WTC11 (cell line): ENCODE results near the gene CACNA1C. TPM values are rescaled to one million over a fixed set of nuclear protein-coding genes. Genes with fewer than 3 reads are reported as not detected.

Source experiments
- ATAC-seq: fragments of 200-7000 bp; cut with Tn5 transposase; 2 replicates; pipeline ENCODE4 v1.10.0; 2021; ENCODE audit warnings: mild to moderate bottlenecking, moderate library complexity
- CTCF ChIA-PET: fragments of 300-600 bp; sonication (Branson Sonifier 250); formaldehyde crosslinking; loops from one replicate; lab custom pipeline; 2021; ENCODE audit warnings: antibody characterized with exemption; lab: Charles Lee
- POLR2A ChIA-PET: fragments of 350-600 bp; sonication (Branson Sonifier 250); formaldehyde crosslinking; loops from one replicate; lab custom pipeline; 2021; ENCODE audit warnings: antibody characterized with exemption; lab: Charles Lee
- DNase-seq: peaks from one replicate; pipeline ENCODE4 v3.0.0; 2021; ENCODE audit warnings: low spot score
- H3K27ac Mint-ChIP-seq: 2 replicates; pipeline ENCODE4 v1.8.0; 2021; ENCODE audit warnings: mixed read lengths
- H3K27me3 Mint-ChIP-seq: 2 replicates; pipeline ENCODE4 v1.8.0; 2021; ENCODE audit warnings: low read depth, mild to moderate bottlenecking, moderate library complexity, mixed read lengths
- H3K36me3 Mint-ChIP-seq: 2 replicates; pipeline ENCODE4 v1.8.0; 2021; ENCODE audit warnings: mixed read lengths
- H3K4me1 Mint-ChIP-seq: 2 replicates; pipeline ENCODE4 v1.8.0; 2022; ENCODE audit warnings: mixed read lengths
- H3K4me3 Mint-ChIP-seq: 2 replicates; pipeline ENCODE4 v1.8.0; 2021; ENCODE audit warnings: mild to moderate bottlenecking, moderate library complexity, mixed read lengths
- H3K9me3 Mint-ChIP-seq: 2 replicates; pipeline ENCODE4 v1.8.0; 2021; ENCODE audit warnings: mixed read lengths
- CREB1 ChIP-seq: sonication (generic); formaldehyde crosslinking; IDR thresholded peaks from 2 replicates; pipeline ENCODE4 v1.8.0; 2023; ENCODE audit warnings: mild to moderate bottlenecking, missing genetic modification reagents
- CREM ChIP-seq: sonication (generic); formaldehyde crosslinking; IDR thresholded peaks from 2 replicates; pipeline ENCODE4 v1.8.1; 2022; ENCODE audit warnings: mild to moderate bottlenecking, missing genetic modification reagents, moderate library complexity
- NFATC4 ChIP-seq: fragments of 250-450 bp; sonication (Bioruptor Pico); IDR thresholded peaks from 2 replicates; pipeline ENCODE4 v1.9.0; 2021; ENCODE audit warnings: mild to moderate bottlenecking
- NR3C1 ChIP-seq: sonication (generic); formaldehyde crosslinking; conservative IDR thresholded peaks from 2 replicates; pipeline ENCODE4 v1.8.1; 2023; ENCODE audit warnings: low read depth, mild to moderate bottlenecking, missing genetic modification reagents
- RELA ChIP-seq: sonication (generic); formaldehyde crosslinking; IDR thresholded peaks from 2 replicates; pipeline ENCODE4 v1.8.1; 2022; ENCODE audit warnings: missing genetic modification reagents, mild to moderate bottlenecking, borderline replicate concordance
- SMAD3 ChIP-seq: sonication (generic); formaldehyde crosslinking; IDR thresholded peaks from 2 replicates; pipeline ENCODE4 v1.8.0; 2022; ENCODE audit warnings: missing genetic modification reagents, mild to moderate bottlenecking, borderline replicate concordance
- ZNF138 ChIP-seq: sonication (generic); formaldehyde crosslinking; conservative IDR thresholded peaks from 2 replicates; pipeline ENCODE4 v1.8.1; 2022; ENCODE audit warnings: mild to moderate bottlenecking, moderate library complexity, missing genetic modification reagents
- ZNF232 ChIP-seq: sonication (generic); formaldehyde crosslinking; IDR thresholded peaks from 2 replicates; pipeline ENCODE4 v1.8.0; 2022; ENCODE audit warnings: mild to moderate bottlenecking, missing genetic modification reagents
- total RNA-seq: library from RNA; stranded (reverse); gene quantifications from 3 replicates; pipeline ENCODE4 v1.2.3, GENCODE V29; 2021
- TF ChIP-seq, protein P1 (sequence below): sonication (generic); formaldehyde crosslinking; IDR thresholded peaks from 2 replicates; pipeline ENCODE4 v1.8.1; 2022; ENCODE audit warnings: mild to moderate bottlenecking, moderate library complexity, missing genetic modification reagents
- TF ChIP-seq, protein P2 (sequence below): sonication (generic); formaldehyde crosslinking; IDR thresholded peaks from 2 replicates; pipeline ENCODE4 v1.8.0; 2023; ENCODE audit warnings: mild to moderate bottlenecking, missing genetic modification reagents
- TF ChIP-seq, protein P3 (sequence below): sonication (generic); formaldehyde crosslinking; IDR thresholded peaks from 2 replicates; pipeline ENCODE4 v1.8.1; 2023; ENCODE audit warnings: mild to moderate bottlenecking, missing genetic modification reagents, moderate library complexity
- TF ChIP-seq, protein P4 (sequence below): fragments of 250-450 bp; sonication (Bioruptor Pico); IDR thresholded peaks from 2 replicates; pipeline ENCODE4 v1.9.0; 2021; ENCODE audit warnings: mild to moderate bottlenecking
- TF ChIP-seq, protein P5 (sequence below): sonication (generic); formaldehyde crosslinking; IDR thresholded peaks from 2 replicates; pipeline ENCODE4 v1.8.1; 2022; ENCODE audit warnings: low read depth, missing genetic modification reagents, borderline replicate concordance
- TF ChIP-seq, protein P6 (sequence below): fragments of 250-450 bp; sonication (Bioruptor Pico); IDR thresholded peaks from 2 replicates; pipeline ENCODE4 v1.9.0; 2021; ENCODE audit warnings: mild to moderate bottlenecking

CACNA1C gene
- total RNA-seq, 1 experiment from 2014 or later: 1.7 TPM

DNA sequence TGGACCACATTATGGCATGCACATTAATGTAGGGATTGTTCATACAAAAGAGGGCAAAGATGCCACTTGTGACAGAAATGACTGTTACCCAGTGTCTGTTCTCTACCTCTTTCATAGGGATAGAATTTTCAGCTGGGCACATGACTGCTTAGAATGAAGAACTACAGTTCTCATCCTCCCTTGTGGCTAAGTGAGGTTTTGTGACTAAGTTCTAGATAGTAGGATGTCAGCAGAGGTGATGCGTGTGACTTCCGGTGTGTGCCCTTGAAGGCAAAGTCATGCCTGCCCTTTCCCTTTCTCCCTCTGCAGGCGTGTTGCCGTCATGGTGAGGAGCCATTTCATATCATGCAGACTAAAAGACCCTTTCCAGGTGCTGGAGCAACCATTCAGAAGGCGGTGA lies 99.3 kb downstream of the CACNA1C start:
- POLR2A ChIA-PET: no interaction called here
- H3K9me3 Mint-ChIP-seq: no peaks in the 10 kb centered on the region
- no peaks in the 10 kb centered on the region; the same call in 1 of the 2 replicates for H3K27me3 Mint-ChIP-seq
- no peak overlapping the region for H3K27ac Mint-ChIP-seq
- DNase-seq (no peak), ATAC-seq (no peak)
- no peak overlapping the region for H3K4me3 Mint-ChIP-seq
- peaks cover 13% of the 10 kb centered on the region for H3K4me1 Mint-ChIP-seq
- CTCF ChIA-PET: no interaction called here
- no peaks in the 10 kb centered on the region for H3K36me3 Mint-ChIP-seq
- TF ChIP-seq, protein P1, sequence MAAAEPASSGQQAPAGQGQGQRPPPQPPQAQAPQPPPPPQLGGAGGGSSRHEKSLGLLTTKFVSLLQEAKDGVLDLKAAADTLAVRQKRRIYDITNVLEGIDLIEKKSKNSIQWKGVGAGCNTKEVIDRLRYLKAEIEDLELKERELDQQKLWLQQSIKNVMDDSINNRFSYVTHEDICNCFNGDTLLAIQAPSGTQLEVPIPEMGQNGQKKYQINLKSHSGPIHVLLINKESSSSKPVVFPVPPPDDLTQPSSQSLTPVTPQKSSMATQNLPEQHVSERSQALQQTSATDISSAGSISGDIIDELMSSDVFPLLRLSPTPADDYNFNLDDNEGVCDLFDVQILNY (CRISPR knock-in tag): no peak
- TF ChIP-seq CREM: no peak
- no peak for TF ChIP-seq RELA
- TF ChIP-seq ZNF138 (CRISPR knock-in tag): no peak

DNA sequence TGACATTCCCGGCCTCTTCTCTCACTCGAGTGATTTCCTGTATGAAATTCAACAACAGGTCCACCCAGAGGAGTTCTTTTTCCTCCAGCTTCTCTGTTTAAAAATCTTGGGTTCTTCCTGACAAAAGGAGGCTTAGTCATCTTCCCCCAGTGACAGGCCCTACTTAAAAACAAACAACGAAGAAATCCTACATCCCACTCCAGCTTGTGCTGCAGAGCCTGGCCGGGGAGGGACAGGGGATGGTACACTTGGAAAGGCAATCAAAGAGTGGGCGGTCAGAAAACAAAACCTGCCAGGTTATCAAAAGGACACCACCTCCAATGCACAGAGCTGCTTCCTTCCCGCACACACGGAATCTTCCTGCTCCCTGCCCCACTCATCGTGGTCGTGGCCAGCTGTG lies 101.3 kb downstream of the CACNA1C start:
- ATAC-seq: no peak
- no peak overlapping the region for H3K4me3 Mint-ChIP-seq
- POLR2A ChIA-PET: no interaction called here

DNA sequence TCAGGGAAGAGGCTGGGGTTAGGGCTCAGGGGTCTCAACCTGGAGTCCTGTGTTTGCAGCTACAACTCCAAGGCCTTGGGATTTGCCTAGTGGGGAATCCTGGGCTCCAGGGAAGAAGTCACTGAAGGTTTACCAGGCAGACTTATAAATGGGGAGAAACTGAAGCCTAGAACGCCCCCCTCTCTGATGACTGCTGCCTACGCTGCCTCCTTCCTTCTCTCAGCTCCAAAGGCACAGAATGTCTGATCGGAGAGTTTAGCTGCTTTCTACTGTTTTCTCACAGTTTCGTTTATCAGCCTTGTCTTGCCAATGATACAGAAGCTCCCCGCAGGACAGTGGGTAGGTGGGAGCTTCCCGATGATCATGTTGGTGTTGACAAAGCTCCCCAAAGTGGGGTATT lies 101.7 kb downstream of the CACNA1C start:
- H3K36me3 Mint-ChIP-seq: no peaks in the 10 kb centered on the region
- CTCF ChIA-PET: interaction anchor here (0.8 kb wide), 1 partner anchor 9 kb away, joined by 3 read pairs; no protein-coding TSS in a partner anchor
- POLR2A ChIA-PET: no interaction called here
- TF ChIP-seq NFATC4 (CRISPR knock-in tag): no peak
- TF ChIP-seq, protein P2, sequence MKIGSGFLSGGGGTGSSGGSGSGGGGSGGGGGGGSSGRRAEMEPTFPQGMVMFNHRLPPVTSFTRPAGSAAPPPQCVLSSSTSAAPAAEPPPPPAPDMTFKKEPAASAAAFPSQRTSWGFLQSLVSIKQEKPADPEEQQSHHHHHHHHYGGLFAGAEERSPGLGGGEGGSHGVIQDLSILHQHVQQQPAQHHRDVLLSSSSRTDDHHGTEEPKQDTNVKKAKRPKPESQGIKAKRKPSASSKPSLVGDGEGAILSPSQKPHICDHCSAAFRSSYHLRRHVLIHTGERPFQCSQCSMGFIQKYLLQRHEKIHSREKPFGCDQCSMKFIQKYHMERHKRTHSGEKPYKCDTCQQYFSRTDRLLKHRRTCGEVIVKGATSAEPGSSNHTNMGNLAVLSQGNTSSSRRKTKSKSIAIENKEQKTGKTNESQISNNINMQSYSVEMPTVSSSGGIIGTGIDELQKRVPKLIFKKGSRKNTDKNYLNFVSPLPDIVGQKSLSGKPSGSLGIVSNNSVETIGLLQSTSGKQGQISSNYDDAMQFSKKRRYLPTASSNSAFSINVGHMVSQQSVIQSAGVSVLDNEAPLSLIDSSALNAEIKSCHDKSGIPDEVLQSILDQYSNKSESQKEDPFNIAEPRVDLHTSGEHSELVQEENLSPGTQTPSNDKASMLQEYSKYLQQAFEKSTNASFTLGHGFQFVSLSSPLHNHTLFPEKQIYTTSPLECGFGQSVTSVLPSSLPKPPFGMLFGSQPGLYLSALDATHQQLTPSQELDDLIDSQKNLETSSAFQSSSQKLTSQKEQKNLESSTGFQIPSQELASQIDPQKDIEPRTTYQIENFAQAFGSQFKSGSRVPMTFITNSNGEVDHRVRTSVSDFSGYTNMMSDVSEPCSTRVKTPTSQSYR (CRISPR knock-in tag): no peak
- TF ChIP-seq NR3C1: no peak
- TF ChIP-seq, all 79 proteins: peak for 0
- no peaks in the 10 kb centered on the region; the same call in 1 of the 2 replicates for H3K27me3 Mint-ChIP-seq
- no peak overlapping the region for H3K4me3 Mint-ChIP-seq
- no peak overlapping the region for H3K27ac Mint-ChIP-seq
- DNase-seq: no peak
- H3K4me1 Mint-ChIP-seq: peaks cover 13% of the 10 kb centered on the region
- ATAC-seq: no peak
- no peaks in the 10 kb centered on the region for H3K9me3 Mint-ChIP-seq

More for the DNA sequence above, 101.3 kb downstream of the CACNA1C start:
- Mint-ChIP-seq H3K9me3 (no peaks in the 10 kb centered on the region), H3K27me3 (no peaks in the 10 kb centered on the region; the same call in 1 of the 2 replicates), H3K27ac (no peak overlapping the region), H3K36me3 (no peaks in the 10 kb centered on the region), H3K4me1 (peaks cover 13% of the 10 kb centered on the region)
- TF ChIP-seq, protein P3, sequence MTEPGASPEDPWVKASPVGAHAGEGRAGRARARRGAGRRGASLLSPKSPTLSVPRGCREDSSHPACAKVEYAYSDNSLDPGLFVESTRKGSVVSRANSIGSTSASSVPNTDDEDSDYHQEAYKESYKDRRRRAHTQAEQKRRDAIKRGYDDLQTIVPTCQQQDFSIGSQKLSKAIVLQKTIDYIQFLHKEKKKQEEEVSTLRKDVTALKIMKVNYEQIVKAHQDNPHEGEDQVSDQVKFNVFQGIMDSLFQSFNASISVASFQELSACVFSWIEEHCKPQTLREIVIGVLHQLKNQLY (CRISPR knock-in tag): no peak
- no peak for TF ChIP-seq SMAD3
- TF ChIP-seq, protein P4, sequence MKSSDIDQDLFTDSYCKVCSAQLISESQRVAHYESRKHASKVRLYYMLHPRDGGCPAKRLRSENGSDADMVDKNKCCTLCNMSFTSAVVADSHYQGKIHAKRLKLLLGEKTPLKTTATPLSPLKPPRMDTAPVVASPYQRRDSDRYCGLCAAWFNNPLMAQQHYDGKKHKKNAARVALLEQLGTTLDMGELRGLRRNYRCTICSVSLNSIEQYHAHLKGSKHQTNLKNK: no peak
- TF ChIP-seq ZNF138 (CRISPR knock-in tag): no peak
- no peak for TF ChIP-seq NR3C1
- no peak for TF ChIP-seq ZNF232 (CRISPR knock-in tag)
- TF ChIP-seq, protein P5, sequence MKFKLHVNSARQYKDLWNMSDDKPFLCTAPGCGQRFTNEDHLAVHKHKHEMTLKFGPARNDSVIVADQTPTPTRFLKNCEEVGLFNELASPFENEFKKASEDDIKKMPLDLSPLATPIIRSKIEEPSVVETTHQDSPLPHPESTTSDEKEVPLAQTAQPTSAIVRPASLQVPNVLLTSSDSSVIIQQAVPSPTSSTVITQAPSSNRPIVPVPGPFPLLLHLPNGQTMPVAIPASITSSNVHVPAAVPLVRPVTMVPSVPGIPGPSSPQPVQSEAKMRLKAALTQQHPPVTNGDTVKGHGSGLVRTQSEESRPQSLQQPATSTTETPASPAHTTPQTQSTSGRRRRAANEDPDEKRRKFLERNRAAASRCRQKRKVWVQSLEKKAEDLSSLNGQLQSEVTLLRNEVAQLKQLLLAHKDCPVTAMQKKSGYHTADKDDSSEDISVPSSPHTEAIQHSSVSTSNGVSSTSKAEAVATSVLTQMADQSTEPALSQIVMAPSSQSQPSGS (CRISPR knock-in tag): no peak
- TF ChIP-seq, protein P6, sequence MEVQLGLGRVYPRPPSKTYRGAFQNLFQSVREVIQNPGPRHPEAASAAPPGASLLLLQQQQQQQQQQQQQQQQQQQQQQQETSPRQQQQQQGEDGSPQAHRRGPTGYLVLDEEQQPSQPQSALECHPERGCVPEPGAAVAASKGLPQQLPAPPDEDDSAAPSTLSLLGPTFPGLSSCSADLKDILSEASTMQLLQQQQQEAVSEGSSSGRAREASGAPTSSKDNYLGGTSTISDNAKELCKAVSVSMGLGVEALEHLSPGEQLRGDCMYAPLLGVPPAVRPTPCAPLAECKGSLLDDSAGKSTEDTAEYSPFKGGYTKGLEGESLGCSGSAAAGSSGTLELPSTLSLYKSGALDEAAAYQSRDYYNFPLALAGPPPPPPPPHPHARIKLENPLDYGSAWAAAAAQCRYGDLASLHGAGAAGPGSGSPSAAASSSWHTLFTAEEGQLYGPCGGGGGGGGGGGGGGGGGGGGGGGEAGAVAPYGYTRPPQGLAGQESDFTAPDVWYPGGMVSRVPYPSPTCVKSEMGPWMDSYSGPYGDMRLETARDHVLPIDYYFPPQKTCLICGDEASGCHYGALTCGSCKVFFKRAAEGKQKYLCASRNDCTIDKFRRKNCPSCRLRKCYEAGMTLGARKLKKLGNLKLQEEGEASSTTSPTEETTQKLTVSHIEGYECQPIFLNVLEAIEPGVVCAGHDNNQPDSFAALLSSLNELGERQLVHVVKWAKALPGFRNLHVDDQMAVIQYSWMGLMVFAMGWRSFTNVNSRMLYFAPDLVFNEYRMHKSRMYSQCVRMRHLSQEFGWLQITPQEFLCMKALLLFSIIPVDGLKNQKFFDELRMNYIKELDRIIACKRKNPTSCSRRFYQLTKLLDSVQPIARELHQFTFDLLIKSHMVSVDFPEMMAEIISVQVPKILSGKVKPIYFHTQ (CRISPR knock-in tag): no peak
- no peak for TF ChIP-seq CREB1 (CRISPR knock-in tag)
- CTCF ChIA-PET: interaction anchor here (0.8 kb wide), 1 partner anchor 9 kb away, joined by 3 read pairs; no protein-coding TSS in a partner anchor
- DNase-seq: no peak
